ENCODE data around the gene AKAP10. TPM values are rescaled to one million over a fixed set of nuclear protein-coding genes. Genes with fewer than 3 reads are reported as not detected.

AKAP10 gene
- total and polyA plus RNA-seq, 2 of the 8 experiments (the other 6 are each of a cell fraction or from before 2014, with no cell fraction given), result 13.3 to 27.0 TPM

DNA sequence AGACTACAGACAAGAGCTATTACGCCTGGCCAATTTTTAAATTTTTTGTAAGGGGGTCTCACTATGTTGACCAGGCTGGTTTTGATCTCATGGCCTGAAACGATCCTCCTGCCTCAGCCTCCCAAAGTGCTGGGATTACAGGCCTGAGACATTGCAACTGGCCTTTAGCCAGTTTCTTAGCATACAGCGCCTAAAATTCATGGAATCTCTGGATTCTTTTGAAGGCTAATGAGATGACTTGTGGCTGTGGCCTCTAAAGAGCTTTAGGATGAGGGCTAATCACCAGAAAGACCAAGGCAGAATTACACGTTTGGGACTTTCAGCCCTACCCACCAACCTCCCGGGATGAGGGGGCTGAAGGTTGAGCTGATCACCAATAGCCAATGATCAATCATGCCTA lies 34.6 kb downstream of the AKAP10 start:
- Histone ChIP-seq H3K79me1 (ENCODE audit: low read depth, low read length) (no peaks in the 10 kb centered on the region; the same call in 1 of the 2 replicates), H2BK120ac (replicated peaks; ENCODE audit: low read depth, low read length) (no peak overlapping the region), H2BK5ac (ENCODE audit: low read depth, low read length) (no peak overlapping the region), H3K18ac (ENCODE audit: extremely low read depth, low read length) (no peak overlapping the region), H3K4me2 (ENCODE audit: insufficient read depth in 1 of 2, low read depth in 2 of 2, low read length in 2 of 2) (no peak overlapping the region; a peak in 1 of 4 replicates), H3K27ac (ENCODE audit: low read depth, low read length) (no peak overlapping the region), H3K9me3 (ENCODE audit: insufficient read depth in 2 of 2, low read depth in 1 of 2, low read length in 1 of 2) (no peaks in the 10 kb centered on the region), H4K20me1 (replicated peaks in 1 of 2; ENCODE audit: control insufficient read depth in 1 of 2, insufficient read depth in 2 of 2, low read length in 2 of 2) (peaks cover 0 to 8% of the 10 kb centered on the region in 2 experiments), H2BK20ac (ENCODE audit: low read length) (no peak overlapping the region), H3K27me3 (replicated peaks in 1 of 4; ENCODE audit: control insufficient read depth in 3 of 4, extremely low read depth in 1 of 4, insufficient read depth in 3 of 4, low read length in 3 of 4) (no peaks in the 10 kb centered on the region), H3K9ac (replicated peaks in 1 of 4; ENCODE audit: extremely low read depth in 1 of 4, low read depth in 3 of 4, low read length in 3 of 4) (no peak overlapping the region), H3K23ac (ENCODE audit: insufficient read length) (no peak overlapping the region), H2BK15ac (ENCODE audit: low read length) (no peak overlapping the region), H4K5ac (ENCODE audit: insufficient read length, low read depth, low read length) (no peak overlapping the region), H3K36me3 (ENCODE audit: control insufficient read depth in 2 of 4, insufficient read depth in 4 of 4, low read length in 3 of 4) (peaks cover 4 to 63% (median 28%) of the 10 kb centered on the region in 4 experiments), H2BK12ac (ENCODE audit: low read depth, low read length) (no peak overlapping the region), H2AFZ (ENCODE audit: low read length) (no peak overlapping the region), H4K91ac (replicated peaks; ENCODE audit: insufficient read length, low read length) (no peak overlapping the region), H4K8ac (ENCODE audit: extremely low read depth, insufficient read depth, low read length) (no peak overlapping the region), H2AK5ac (ENCODE audit: low read depth, low read length) (no peak overlapping the region), H3K23me2 (ENCODE audit: low read depth, low read length) (no peaks in the 10 kb centered on the region), H3K56ac (replicated peaks; ENCODE audit: insufficient read length, low read depth, low read length) (no peak overlapping the region), H3K4me3 (ENCODE audit: extremely low read depth in 1 of 4, insufficient read depth in 2 of 4, low read depth in 3 of 4, low read length in 4 of 4) (no peak overlapping the region), H3K4ac (replicated peaks; ENCODE audit: insufficient read length, low read depth, low read length) (no peak overlapping the region), H3K79me2 (ENCODE audit: control insufficient read depth in 1 of 2, insufficient read depth in 2 of 2, low read length in 2 of 2) (peaks cover 0 to 56% of the 10 kb centered on the region in 2 experiments; a peak in 2 of 4 replicates), H3K14ac (ENCODE audit: insufficient read length) (no peak overlapping the region), H3K4me1 (replicated peaks in 1 of 4; ENCODE audit: control insufficient read depth in 3 of 4, insufficient read depth in 4 of 4, low read length in 3 of 4) (peaks cover 0 to 9% (median 2%) of the 10 kb centered on the region in 4 experiments; a peak in 2 of 7 replicates)
- DNase-seq (ENCODE audit: low read depth in 1 of 2, low spot score in 2 of 2) (no peak), FAIRE-seq (no peak)
- ChIA-PET POLR2A (ENCODE audit: partially characterized antibody) (interaction anchor here (1.1 to 1.9 kb wide), 2 partner anchors 8 to 35 kb away, joined by 4 to 8 read pairs; partner anchors contain the start of gene AKAP10), CTCF (ENCODE audit: partially characterized antibody) (interaction anchor here (0.6 to 1.1 kb wide), 2 partner anchors 50 to 82 kb away, joined by 3 to 4 read pairs; no protein-coding TSS in a partner anchor)
- TF ChIP-seq YY1 (IDR thresholded peaks at IDR 0.05; ENCODE audit: low read depth, low read length) (no peak), TBP (IDR thresholded peaks at IDR 0.05; ENCODE audit: low read depth, low read length) (no peak)
- WGBS, 2 experiments (ENCODE audit: extremely low coverage in 1 of 2, insufficient coverage in 1 of 2, insufficient read length in 1 of 2, insufficient replicate concordance in 2 of 2, low coverage in 1 of 2, low lambda C conversion rate in 2 of 2, missing lambda C conversion rate in 1 of 2), result 85% methylated on average over 5 of the region's 5 CpGs; no CpG with 5 or more reads in 1 of the 2 experiments

All from H1 (cell line).